22Rv1 (cell line): ENCODE results near the gene LRRC42.

Source experiments
- CTCF ChIP-seq: fragments of 450-650 bp; IDR thresholded peaks from 2 replicates; pipeline ENCODE4 v1.5.1; 2017; ENCODE audit warnings: mild to moderate bottlenecking
- ZFX ChIP-seq: fragments of 450-650 bp; IDR thresholded peaks from 2 replicates; pipeline ENCODE4 v1.6.1; 2017; ENCODE audit warnings: antibody characterized with exemption, borderline replicate concordance

GRCh38 chr1:53945433-53946251 is 508 bp upstream of the LRRC42 start, which contains the start of gene IFT25:
- no peak for TF ChIP-seq CTCF
- TF ChIP-seq ZFX: no peak
